Right lobe of liver (tissue), 6 donors: ENCODE results near the gene KDM8. TPM values are rescaled to one million over a fixed set of nuclear protein-coding genes. Genes with fewer than 3 reads are reported as not detected.

Experiments used
- ATAC-seq, 4 donors: fragments of 200-7000 bp; cut with Tn5 transposase; one replicate each; pipeline ENCODE4 v1.9.1; 2020; ENCODE audit warnings: mild to moderate bottlenecking in 4 of 4, moderate library complexity in 4 of 4
- DNase-seq, 3 donors: peaks; one replicate each; pipeline ENCODE4 v3.0.0-alpha.2; 2020
- H3K27ac ChIP-seq, 3 donors: fragments of 200-600 bp; one replicate each; pipeline ENCODE4 v1.8.0; 2022
- H3K27me3 ChIP-seq, 2 donors: fragments of 200-600 bp; one replicate each; pipeline ENCODE4 v1.8.0; 2022
- H3K36me3 ChIP-seq, 4 donors: fragments of 200-600 bp; sonication (generic) in 1 of 4; one replicate each; pipeline versions ENCODE4 v1.5.1 to v1.8.0; 2017 to 2022; ENCODE audit warnings: control low read depth in 1 of 4
- H3K4me1 ChIP-seq, 4 donors: fragments of 200-600 bp; sonication (generic) in 1 of 4; one replicate each; pipeline versions ENCODE4 v1.5.1 to v1.8.0; 2017 to 2022; ENCODE audit warnings: control low read depth in 1 of 4
- H3K4me3 ChIP-seq, 3 donors: fragments of 200-600 bp; one replicate each; pipeline ENCODE4 v1.8.0; 2022
- H3K9me3 ChIP-seq, 4 donors: fragments of 200-600 bp; sonication (generic) in 1 of 4; one replicate each; pipeline versions ENCODE4 v1.5.1 to v1.8.0; 2017 to 2022; ENCODE audit warnings: control low read depth in 1 of 4
- CTCF ChIP-seq, 4 donors: fragments of 200-600 bp in 3 of 4; fragments of 450-650 bp in 1 of 4; IDR thresholded peaks; one replicate each; pipeline versions ENCODE4 v1.5.1 to v1.8.0; 2016 to 2022; ENCODE audit warnings: antibody characterized with exemption in 4 of 4, mild to moderate bottlenecking in 2 of 4
- POLR2A ChIP-seq: fragments of 450-650 bp; IDR thresholded peaks from one replicate; pipeline ENCODE4 v1.6.1; 2017; ENCODE audit warnings: antibody characterized with exemption, mild to moderate bottlenecking
- WGBS: methylation state at CpG from one replicate; pipeline ENCODE4 v1.1.6; 2018; ENCODE audit warnings: low coverage, low lambda C conversion rate; ENCODE audit not compliant: insufficient coverage; ENCODE audit errors: missing lambda C conversion rate; 5-methylcytosine and 5-hydroxymethylcytosine counted together
- intact Hi-C, 2 donors: fragments of 100-400 bp; cut with DNase I; formaldehyde crosslinking; loops; one replicate each; pipeline versions ENCODE4 v1.11.2 to v1.14.1; 2022
- total RNA-seq, 6 experiments: library from RNA; depleted of rRNA in 2 of 6; stranded (reverse); fragments of >200 nt in 2 of 6; fragmentation: NEBNext Ultra II Directional in 3 of 6; extraction: Animal tissue kit (Norgen Biotek cat#: 25700) in 3 of 6; gene quantifications; one replicate each; pipeline versions ENCODE4 v1.1.0 to v1.2.4, GENCODE V29; 2016 to 2023
- donor health status: DM: no; HTN: yes; CAD: no.
- donor health status: DM: no; HTN: no; CAD: no.
- donor health status: DM: no; HTN: no; CAD: no.
- donor health status: DM: no; HTN: yes; CAD: no.
- donor health status: DM: no; HTN: yes; CAD: no.

KDM8 gene
- total RNA-seq, 6 experiments from 2014 or later = 11.2 to 153 (median 66.7) TPM

- intact Hi-C loops = no loop called here
- Histone ChIP-seq H3K36me3 (no peaks in the 10 kb centered on the region), H3K9me3 (no peaks in the 10 kb centered on the region), H3K27ac (peak overlapping the region in 1 of 3 donors; percentile 7), H3K4me1 (peaks cover 0 to 14% (median 3%) of the 10 kb centered on the region in 4 donors), H3K27me3 (no peaks in the 10 kb centered on the region), H3K4me3 (no peak overlapping the region)
- ATAC-seq (no peak), DNase-seq (peak in 1 of 3 donors; percentile 30)
- 80% methylated on average over 4 of the region's 9 CpGs for WGBS
- no peak for TF ChIP-seq CTCF (IDR thresholded peaks at IDR 0.05)
- no peak for TF ChIP-seq POLR2A
Observed at GRCh38 chr16:27239906-27240655, 36.8 kb downstream of the KDM8 start.

- Histone ChIP-seq H3K4me1 (peaks cover 0 to 9% (median 3%) of the 10 kb centered on the region in 4 donors), H3K36me3 (peaks cover 0 to 2% (median 0%) of the 10 kb centered on the region in 4 donors), H3K27me3 (no peaks in the 10 kb centered on the region), H3K9me3 (no peaks in the 10 kb centered on the region), H3K4me3 (no peak overlapping the region), H3K27ac (peak overlapping the region; percentile 7 to 29 (median 25))
- no peak for TF ChIP-seq CTCF (IDR thresholded peaks at IDR 0.05)
- intact Hi-C loops = no loop called here
- WGBS = 45% methylated on average over 5 of the region's 6 CpGs
- DNase-seq (peak in 1 of 3 donors; percentile 47), ATAC-seq (peak; percentile 11 to 50 (median 26))
Observed at GRCh38 chr16:27240948-27241531, 37.7 kb downstream of the KDM8 start.

GRCh38 chr16:27241658-27242057 is 38.3 kb downstream of the KDM8 start:
- TF ChIP-seq POLR2A (no peak), CTCF (IDR thresholded peaks at IDR 0.05) (no peak)
- H3K36me3 ChIP-seq = peaks cover 0 to 2% (median 0%) of the 10 kb centered on the region in 4 donors
- peak overlapping the region in 2 of 3 donors; percentile 25 to 29 for H3K27ac ChIP-seq
- H3K27me3 ChIP-seq = no peaks in the 10 kb centered on the region
- H3K4me3 ChIP-seq = no peak overlapping the region
- peak in 1 of 3 donors; percentile 38 for DNase-seq
- intact Hi-C loops = no loop called here
- H3K4me1 ChIP-seq = peaks cover 0 to 9% (median 3%) of the 10 kb centered on the region in 4 donors
- WGBS = 45% methylated on average over 5 of the region's 13 CpGs
- H3K9me3 ChIP-seq = no peaks in the 10 kb centered on the region
- ATAC-seq = no peak

GRCh38 chr16:27242398-27242797 is 39.1 kb downstream of the KDM8 start:
- no peak for TF ChIP-seq POLR2A
- no peak for TF ChIP-seq CTCF (IDR thresholded peaks at IDR 0.05)
- Histone ChIP-seq H3K27ac (peak overlapping the region; percentile 55 to 73 (median 62)), H3K9me3 (no peaks in the 10 kb centered on the region), H3K36me3 (peaks cover 0 to 2% (median 0%) of the 10 kb centered on the region in 4 donors), H3K27me3 (no peaks in the 10 kb centered on the region), H3K4me1 (peaks cover 0 to 9% (median 3%) of the 10 kb centered on the region in 4 donors), H3K4me3 (no peak overlapping the region)
- intact Hi-C loops = no loop called here
- ATAC-seq = no peak
- peak in 1 of 3 donors; percentile 16 for DNase-seq
- 100% methylated on average over 1 of the region's 2 CpGs for WGBS
